K562 (cell line): Measurements from ENCODE around the gene HDAC5. TPM values are rescaled to one million over a fixed set of nuclear protein-coding genes. Genes with fewer than 3 reads are reported as not detected.

Source experiments
- ARID4B ChIP-seq: sonication (generic); formaldehyde crosslinking; IDR thresholded peaks from 2 replicates; pipeline ENCODE4 v1.8.0; 2022; ENCODE audit warnings: mild to moderate bottlenecking, missing genetic modification reagents
- BRCA1 ChIP-seq, 2 experiments: fragments of 450-650 bp in 1 of 2; sonication (generic) in 1 of 2; formaldehyde crosslinking in 1 of 2; IDR thresholded peaks; 2 replicates each; pipeline versions ENCODE4 v1.5.0 to v1.6.1; 2017 to 2020; ENCODE audit warnings: mild to moderate bottlenecking in 1 of 2, missing genetic modification reagents in 1 of 2
- CBFA2T3 ChIP-seq: fragments of 450-650 bp; IDR thresholded peaks from 2 replicates; pipeline ENCODE4 v1.6.1; 2017
- CHD4 ChIP-seq: fragments of 200-600 bp; sonication (generic); IDR thresholded peaks from 3 replicates; pipeline ENCODE4 v1.6.1; 2012; ENCODE audit warnings: low read depth, mild to moderate bottlenecking, mixed read lengths, low read length, inconsistent platforms; ENCODE audit not compliant: insufficient read depth, insufficient replicate concordance, poor library complexity, severe bottlenecking
- CTBP1 ChIP-seq: fragments of 450-650 bp; IDR thresholded peaks from 2 replicates; pipeline ENCODE4 v1.6.1; 2016; ENCODE audit warnings: borderline replicate concordance
- GABPB2 ChIP-seq: fragments of 250-450 bp; sonication (Bioruptor Pico); conservative IDR thresholded peaks from 2 replicates; pipeline ENCODE4 v1.5.1; 2021; ENCODE audit warnings: mild to moderate bottlenecking
- HDAC6 ChIP-seq: IDR thresholded peaks from 2 replicates; pipeline ENCODE4 v1.6.1; 2012; ENCODE audit warnings: low read depth, mild to moderate bottlenecking, control low read depth, inconsistent platforms, low read length, moderate library complexity
- MYBL2 ChIP-seq, 2 experiments: fragments of 450-650 bp in 1 of 2; sonication (generic) in 1 of 2; formaldehyde crosslinking in 1 of 2; IDR thresholded peaks; 2 replicates each; pipeline versions ENCODE4 v1.6.1 to v1.8.1; 2017 to 2022; ENCODE audit warnings: borderline replicate concordance in 1 of 2, inconsistent platforms in 1 of 2, low read depth in 1 of 2, mild to moderate bottlenecking in 1 of 2, missing genetic modification reagents in 1 of 2, moderate library complexity in 1 of 2
- NFIX ChIP-seq: fragments of 250-450 bp; sonication (Bioruptor Pico); IDR thresholded peaks from 2 replicates; pipeline ENCODE4 v1.4.0; 2020; ENCODE audit warnings: low read depth, mild to moderate bottlenecking, moderate library complexity
- POLR2AphosphoS2 ChIP-seq: IDR thresholded peaks from 2 replicates; pipeline ENCODE4 v1.6.1; 2012; ENCODE audit warnings: low read length, improper control_type of control experiment
- RREB1 ChIP-seq: fragments of 250-450 bp; sonication (Bioruptor Pico); IDR thresholded peaks from 2 replicates; pipeline ENCODE4 v1.4.0; 2020
- SMARCA5 ChIP-seq: fragments of 450-650 bp; IDR thresholded peaks from 2 replicates; pipeline ENCODE4 v1.6.1; 2016
- SMARCC2 ChIP-seq: fragments of 450-650 bp; IDR thresholded peaks from 2 replicates; pipeline ENCODE4 v1.6.1; 2017; ENCODE audit warnings: antibody characterized with exemption, moderate library complexity, mild to moderate bottlenecking, low read depth
- SUPT5H ChIP-seq: fragments of 450-650 bp; IDR thresholded peaks from 2 replicates; pipeline ENCODE4 v1.6.1; 2016
- ZNF224 ChIP-seq: sonication (generic); formaldehyde crosslinking; IDR thresholded peaks from 2 replicates; pipeline ENCODE4 v1.8.0; 2022; ENCODE audit warnings: mild to moderate bottlenecking, missing genetic modification reagents
- polyA plus RNA-seq, 8 experiments: library from polyadenylated mRNA; depleted of rRNA in 4 of 8; stranded (reverse) in 5 of 8; unstranded in 3 of 8; fragments of >200 nt; fragmentation: Nextera tagmentation in 2 of 8; fragmentation: Illumina TruSeq in 1 of 8; extraction: Ambion mirVana in 2 of 8; extraction: Trizol in 1 of 8; gene quantifications; 2 replicates each; pipeline versions ENCODE4 v1.2.1 to v1.2.3, GENCODE V29; 2011 to 2014; ENCODE audit warnings: inconsistent platforms in 1 of 8, missing spikeins in 1 of 8
- total RNA-seq, 7 experiments: library from RNA; depleted of rRNA in 6 of 7; stranded (reverse); fragments of >200 nt in 6 of 7; fragmentation: Illumina TruSeq in 2 of 7; extraction: Trizol in 2 of 7; gene quantifications; 2 replicates each; pipeline versions ENCODE4 v1.2.1 to v1.2.3, GENCODE V29; 2011 to 2021; ENCODE audit warnings: low replicate concordance in 1 of 7
- TF ChIP-seq, protein P1 (sequence below): fragments of 450-650 bp; formaldehyde crosslinking; IDR thresholded peaks from 2 replicates; pipeline ENCODE4 v1.4.0; 2020; ENCODE audit warnings: mild to moderate bottlenecking, moderate library complexity

Gene HDAC5
- total and polyA plus RNA-seq, 9 of the 15 experiments (the other 6 are each of a cell fraction or from before 2014, with no cell fraction given), result 0.45 to 26.2 (median 16.4) TPM

DNA sequence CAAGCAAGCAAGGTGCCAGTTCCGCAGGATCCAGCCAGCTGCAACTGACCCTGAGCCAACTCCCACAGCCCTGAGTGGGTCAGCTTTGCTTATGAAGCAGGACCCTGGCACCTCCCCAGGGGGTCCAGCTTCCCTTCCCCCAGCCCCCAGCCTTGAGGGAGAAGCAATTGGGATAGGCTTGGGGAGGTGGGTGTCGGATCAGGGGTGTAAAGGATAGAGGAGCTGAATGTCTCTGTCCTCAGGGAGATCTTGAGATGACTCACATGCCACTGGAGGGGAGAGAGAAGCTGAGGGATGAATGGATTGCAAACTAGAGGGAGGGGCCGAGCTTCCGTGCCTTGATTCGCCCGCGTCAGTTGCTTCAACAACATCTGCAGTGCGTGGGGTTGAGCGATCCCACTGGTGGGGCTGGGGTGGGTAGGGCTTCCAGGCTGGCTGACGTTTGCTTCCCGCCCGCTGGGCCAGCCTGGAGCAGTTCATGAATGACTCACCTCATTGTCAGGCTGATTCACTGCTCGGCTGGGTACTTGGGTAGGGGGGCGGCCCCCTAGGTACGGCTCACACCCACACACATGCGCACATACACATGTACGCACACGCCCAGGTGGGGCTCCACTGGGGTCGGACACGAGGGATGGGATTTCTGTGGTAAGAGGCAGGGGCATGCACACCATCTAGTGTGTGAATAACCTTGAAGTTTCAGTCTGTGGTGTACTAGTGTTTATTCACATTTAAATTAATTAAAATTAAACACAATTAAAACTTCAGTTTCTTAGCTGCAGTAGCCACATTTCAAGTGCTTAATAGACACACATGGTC, 14.7 kb upstream of the HDAC5 start (continued):
- TF ChIP-seq ARID4B (no peak), HDAC6 (no peak), CBFA2T3 (peak; percentile 48), BRCA1 (IDR thresholded peaks at IDR 0.05) (no peak), BRCA1 (CRISPR knock-in tag; IDR thresholded peaks at IDR 0.05) (no peak), RREB1 (CRISPR knock-in tag) (no peak), SMARCA5 (0 out of 2 replicates have a peak, but pooled peaks have one; percentile 35), ZNF224 (CRISPR knock-in tag) (no peak), GABPB2 (CRISPR knock-in tag) (no peak), SUPT5H (peak; percentile 59), NFIX (CRISPR knock-in tag) (no peak), POLR2AphosphoS2 (no peak), CTBP1 (peak; percentile 55; the same call in 1 of the 2 replicates), CHD4 (no peak), SMARCC2 (peak; percentile 83), MYBL2 (IDR thresholded peaks at IDR 0.05; ENCODE audit: low read depth) (no peak), MYBL2 (CRISPR knock-in tag; IDR thresholded peaks at IDR 0.05; ENCODE audit: borderline replicate concordance) (no peak)
- TF ChIP-seq, protein P1, sequence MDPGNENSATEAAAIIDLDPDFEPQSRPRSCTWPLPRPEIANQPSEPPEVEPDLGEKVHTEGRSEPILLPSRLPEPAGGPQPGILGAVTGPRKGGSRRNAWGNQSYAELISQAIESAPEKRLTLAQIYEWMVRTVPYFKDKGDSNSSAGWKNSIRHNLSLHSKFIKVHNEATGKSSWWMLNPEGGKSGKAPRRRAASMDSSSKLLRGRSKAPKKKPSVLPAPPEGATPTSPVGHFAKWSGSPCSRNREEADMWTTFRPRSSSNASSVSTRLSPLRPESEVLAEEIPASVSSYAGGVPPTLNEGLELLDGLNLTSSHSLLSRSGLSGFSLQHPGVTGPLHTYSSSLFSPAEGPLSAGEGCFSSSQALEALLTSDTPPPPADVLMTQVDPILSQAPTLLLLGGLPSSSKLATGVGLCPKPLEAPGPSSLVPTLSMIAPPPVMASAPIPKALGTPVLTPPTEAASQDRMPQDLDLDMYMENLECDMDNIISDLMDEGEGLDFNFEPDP (CRISPR knock-in tag), result no peak
